K562 (cell line): ENCODE measurements around the gene EML3. TPM values are rescaled to one million over a fixed set of nuclear protein-coding genes. Genes with fewer than 3 reads are reported as not detected.
A peak's percentile ranks its signal among the peaks of the same experiment; 100 is the strongest.

Source experiments
- ATAC-seq: fragments of 200-7000 bp; cut with Tn5 transposase; 3 replicates; pipeline ENCODE4 v1.9.1; 2020; ENCODE audit warnings: moderate library complexity
- BruUV-seq: library from RNA; stranded (reverse); fragments of 400-500 nt; replicated peaks from 2 replicates; lab custom pipeline; 2021; lab: Mats Ljungman, UMichigan
- CTCF ChIA-PET: fragments of 300-600 bp; formaldehyde crosslinking; extraction: SDS; loops from one replicate; lab custom pipeline; 2021; ENCODE audit warnings: low intra/inter-chr PET ratio; lab: Yijun Ruan, JAX
- POLR2A ChIA-PET: fragments of 300-600, 350-650 bp; sonication (Branson Sonifier 250); formaldehyde crosslinking; extraction: SDS; loops from one replicate; lab custom pipeline; 2021; ENCODE audit warnings: antibody characterized with exemption, inconsistent platforms; lab: Yijun Ruan, JAX
- DNase-seq, 4 experiments: peaks; one replicate each; pipeline versions ENCODE4 v3.0.0 to v3.0.0-alpha.2; 2011 to 2018; ENCODE audit warnings: low spot score in 3 of 4, mixed read lengths in 3 of 4; ENCODE audit errors: extremely low read depth in 1 of 4
- FAIRE-seq: peaks from 2 replicates; lab custom pipeline; 2011; peaks lifted over from hg19 to GRCh38; lab: Jason Lieb, UNC
- H2AFZ ChIP-seq: 2 replicates; pipeline ENCODE4 v1.6.0; 2011; ENCODE audit warnings: low read depth, low read length, control low read depth, inconsistent platforms
- H3K27ac ChIP-seq: fragments of 200-600 bp; 3 replicates; pipeline ENCODE4 v1.8.0; 2011; ENCODE audit warnings: low read depth, mild to moderate bottlenecking, control low read depth, inconsistent platforms, low read length, moderate library complexity, mixed read lengths; ENCODE audit errors: extremely low read depth
- H3K27me3 ChIP-seq, 2 experiments: fragments of 300-600 bp in 1 of 2; 2 replicates in 1 of 2; 3 replicates in 1 of 2; pipeline versions ENCODE4 v1.6.0 to v1.8.0; 2011; ENCODE audit warnings: inconsistent platforms in 2 of 2, low read length in 2 of 2, mild to moderate bottlenecking in 1 of 2, mixed read lengths in 1 of 2, moderate library complexity in 1 of 2; ENCODE audit not compliant: control insufficient read depth in 2 of 2, insufficient read depth in 2 of 2
- H3K36me3 ChIP-seq: fragments of 300-600 bp; 3 replicates; pipeline ENCODE4 v1.8.0; 2011; ENCODE audit warnings: mild to moderate bottlenecking, low read length, inconsistent platforms; ENCODE audit not compliant: control insufficient read depth, insufficient read depth
- H3K4me1 ChIP-seq, 2 experiments: fragments of 200-600 bp in 1 of 2; replicated peaks in 1 of 2; 2 replicates in 1 of 2; 3 replicates in 1 of 2; pipeline versions ENCODE4 v1.5.1 to v1.8.0; 2011; ENCODE audit warnings: inconsistent platforms in 2 of 2, low read length in 2 of 2, mild to moderate bottlenecking in 1 of 2, mixed read lengths in 1 of 2, moderate library complexity in 1 of 2; ENCODE audit not compliant: control insufficient read depth in 2 of 2, insufficient read depth in 2 of 2
- H3K4me2 ChIP-seq: 2 replicates; pipeline ENCODE4 v1.6.1; 2011; ENCODE audit warnings: low read length, control low read depth, inconsistent platforms, mixed read lengths; ENCODE audit not compliant: insufficient read depth
- H3K4me3 ChIP-seq: fragments of 200-600 bp; sonication (generic), shearing (Covaris generic); 2 replicates; pipeline ENCODE4 v1.5.1; 2016; ENCODE audit warnings: control low read depth, inconsistent platforms
- H3K79me2 ChIP-seq: fragments of 200-600 bp; 3 replicates; pipeline ENCODE4 v1.8.0; 2011; ENCODE audit warnings: low read length, inconsistent platforms; ENCODE audit not compliant: control insufficient read depth, insufficient read depth
- H3K9ac ChIP-seq, 2 experiments: 2 replicates each; pipeline versions ENCODE4 v1.6.0 to v1.6.1; 2011; ENCODE audit warnings: low read depth in 2 of 2, low read length in 2 of 2, control low read depth in 1 of 2, inconsistent platforms in 1 of 2, mild to moderate bottlenecking in 1 of 2, mixed read lengths in 1 of 2; ENCODE audit not compliant: insufficient read depth in 1 of 2
- H3K9me1 ChIP-seq: one replicate; pipeline ENCODE4 v1.6.0; 2011; ENCODE audit warnings: inconsistent platforms, mild to moderate bottlenecking, low read length, moderate library complexity; ENCODE audit not compliant: control insufficient read depth, insufficient read depth
- H3K9me3 ChIP-seq: replicated peaks from 2 replicates; pipeline ENCODE4 v1.5.1; 2011; ENCODE audit warnings: low read depth, low read length, inconsistent platforms; ENCODE audit not compliant: control insufficient read depth, insufficient read depth
- H4K20me1 ChIP-seq: replicated peaks from 2 replicates; pipeline ENCODE4 v1.6.1; 2011; ENCODE audit warnings: low read length, inconsistent platforms, mixed read lengths; ENCODE audit not compliant: control insufficient read depth, insufficient read depth
- ADNP ChIP-seq: fragments of 200-800 bp; sonication (Bioruptor generic); IDR thresholded peaks from 2 replicates; pipeline ENCODE4 v1.6.1; 2016; ENCODE audit warnings: missing genetic modification characterization, missing compliant biosample characterization
- CGGBP1 ChIP-seq: fragments of 250-450 bp; sonication (Bioruptor Pico); IDR thresholded peaks from 2 replicates; pipeline ENCODE4 v1.9.0; 2021; ENCODE audit warnings: mild to moderate bottlenecking
- ETS1 ChIP-seq: conservative IDR thresholded peaks from 2 replicates; pipeline ENCODE4 v1.6.1; 2011; ENCODE audit warnings: low read depth, mild to moderate bottlenecking, low read length; ENCODE audit not compliant: control insufficient read depth
- HDAC8 ChIP-seq: fragments of 450-650 bp; IDR thresholded peaks from 2 replicates; pipeline ENCODE4 v1.6.1; 2016; ENCODE audit warnings: mild to moderate bottlenecking, missing genetic modification characterization, moderate library complexity, missing compliant biosample characterization
- HMGN3 ChIP-seq: IDR thresholded peaks from 2 replicates; pipeline ENCODE4 v1.6.1; 2011; ENCODE audit warnings: borderline replicate concordance, low read depth, mild to moderate bottlenecking, mixed read lengths, low read length; ENCODE audit not compliant: insufficient read length; ENCODE audit errors: extremely low read depth
- MITF ChIP-seq: IDR thresholded peaks from 2 replicates; pipeline ENCODE4 v1.6.1; 2014; ENCODE audit warnings: antibody characterized with exemption
- PBX2 ChIP-seq, 2 experiments: IDR thresholded peaks in 1 of 2; conservative IDR thresholded peaks in 1 of 2; 2 replicates each; pipeline ENCODE4 v1.6.1; 2016; ENCODE audit warnings: low read depth in 2 of 2, mild to moderate bottlenecking in 1 of 2, missing compliant biosample characterization in 1 of 2, missing genetic modification characterization in 1 of 2, moderate library complexity in 1 of 2
- PHB ChIP-seq: fragments of 250-450 bp; sonication (Bioruptor Pico); IDR thresholded peaks from 2 replicates; pipeline ENCODE4 v1.5.0; 2021
- SIX5 ChIP-seq, 2 experiments: IDR thresholded peaks; 2 replicates each; pipeline ENCODE4 v1.6.1; 2011; ENCODE audit warnings: low read length in 2 of 2, borderline replicate concordance in 1 of 2, low read depth in 1 of 2, mild to moderate bottlenecking in 1 of 2, moderate library complexity in 1 of 2; ENCODE audit not compliant: insufficient read depth in 1 of 2
- ZBTB26 ChIP-seq: fragments of 450-650 bp; formaldehyde crosslinking; IDR thresholded peaks from 2 replicates; pipeline ENCODE4 v1.4.0; 2022; ENCODE audit warnings: missing genetic modification characterization
- ZNF133 ChIP-seq: fragments of 250-450 bp; sonication (Bioruptor Pico); IDR thresholded peaks from 2 replicates; pipeline ENCODE4 v1.4.0; 2020; ENCODE audit warnings: mild to moderate bottlenecking
- ZNF165 ChIP-seq: fragments of 250-450 bp; sonication (Bioruptor Pico); IDR thresholded peaks from 2 replicates; pipeline ENCODE4 v1.4.0; 2020; ENCODE audit warnings: borderline replicate concordance
- ZNF76 ChIP-seq: fragments of 250-450 bp; sonication (Bioruptor Pico); IDR thresholded peaks from 2 replicates; pipeline ENCODE4 v1.4.0; 2020; ENCODE audit warnings: mild to moderate bottlenecking, moderate library complexity, borderline replicate concordance
- WGBS: fragments of 100-300 bp; shearing (Covaris generic); methylation state at CpG from one replicate; pipeline ENCODE4 v1.1.6; 2016; ENCODE audit warnings: low coverage, mixed read lengths; ENCODE audit not compliant: insufficient coverage; ENCODE audit errors: missing lambda C conversion rate; 5-methylcytosine and 5-hydroxymethylcytosine counted together
- in situ Hi-C: fragments of 300-500 bp; cut with MboI; formaldehyde crosslinking; loops from 4 replicates; pipeline ENCODE4 v1.15.0; 2018; ENCODE audit warnings: inconsistent platforms, mixed read lengths
- intact Hi-C: fragments of 100-400 bp; cut with micrococcal nuclease; formaldehyde crosslinking; loops from 2 replicates; pipeline ENCODE4 v1.14.2; 2022
- polyA plus RNA-seq, 8 experiments: library from polyadenylated mRNA; depleted of rRNA in 4 of 8; stranded (reverse) in 5 of 8; unstranded in 3 of 8; fragments of >200 nt; fragmentation: Nextera tagmentation in 2 of 8; fragmentation: Illumina TruSeq in 1 of 8; extraction: Ambion mirVana in 2 of 8; extraction: Trizol in 1 of 8; gene quantifications; 2 replicates each; pipeline versions ENCODE4 v1.2.1 to v1.2.3, GENCODE V29; 2011 to 2014; ENCODE audit warnings: inconsistent platforms in 1 of 8, missing spikeins in 1 of 8
- total RNA-seq, 7 experiments: library from RNA; depleted of rRNA in 6 of 7; stranded (reverse); fragments of >200 nt in 6 of 7; fragmentation: Illumina TruSeq in 2 of 7; extraction: Trizol in 2 of 7; gene quantifications; 2 replicates each; pipeline versions ENCODE4 v1.2.1 to v1.2.3, GENCODE V29; 2011 to 2021; ENCODE audit warnings: low replicate concordance in 1 of 7

EML3 gene
- total and polyA plus RNA-seq, 9 of the 15 experiments (the other 6 are each of a cell fraction or from before 2014, with no cell fraction given) = 0.32 to 90.5 (median 26.4) TPM

- TF ChIP-seq ZNF133 (CRISPR knock-in tag) (no peak), ADNP (tag) (no peak), MITF (no peak), SIX5 (IDR thresholded peaks at IDR 0.05; ENCODE audit: borderline replicate concordance in 1 of 2, insufficient read depth in 1 of 2, low read depth in 1 of 2, low read length in 2 of 2) (no peak), PBX2 (CRISPR knock-in tag; IDR thresholded peaks at IDR 0.05; ENCODE audit: low read depth) (no peak), PBX2 (tag; conservative IDR thresholded peaks at IDR 0.05; ENCODE audit: low read depth) (no peak)
Observed at GRCh38 chr11:62644220-62644619, 31.6 kb upstream of the EML3 start (continued).

GRCh38 chr11:62632492-62632891, 19.9 kb upstream of the EML3 start:
- H2AFZ ChIP-seq = no peak overlapping the region
- ChIA-PET POLR2A (no interaction called here), CTCF (no interaction called here)
- peaks cover 97% of the 10 kb centered on the region for H3K36me3 ChIP-seq
- H3K27ac ChIP-seq = no peak overlapping the region
- H3K4me3 ChIP-seq = no peak overlapping the region
- WGBS = 96% methylated on average over 6 of the region's 6 CpGs
- ATAC-seq (no peak), DNase-seq (no peak), FAIRE-seq (no peak)
- intact Hi-C loops (no loop called here), in situ Hi-C loops (no loop called here)
- H3K79me2 ChIP-seq = no peaks in the 10 kb centered on the region; the same call in 2 of the 3 replicates
- BruUV-seq = no TSS peak
- H3K9ac ChIP-seq = peak overlapping the region in 1 of 2 experiments; percentile 71; a peak in 1 of 4 replicates
- H3K27me3 ChIP-seq = no peaks in the 10 kb centered on the region
- no peaks in the 10 kb centered on the region; the same call in 1 of the 2 replicates for H4K20me1 ChIP-seq
- H3K9me1 ChIP-seq = no peaks in the 10 kb centered on the region
- no peaks in the 10 kb centered on the region for H3K4me1 ChIP-seq
- no peaks in the 10 kb centered on the region for H3K9me3 ChIP-seq
- H3K4me2 ChIP-seq = no peak overlapping the region
- TF ChIP-seq PHB (CRISPR knock-in tag) = no peak
- no peak for TF ChIP-seq HMGN3
- no peak for TF ChIP-seq ZBTB26 (CRISPR knock-in tag)
- TF ChIP-seq ZNF76 = no peak
- TF ChIP-seq CGGBP1 (CRISPR knock-in tag) = no peak
- TF ChIP-seq ZNF165 (CRISPR knock-in tag) = no peak
- no peak for TF ChIP-seq ETS1
- TF ChIP-seq HDAC8 = no peak
